ENCODE data around the gene NIPAL4.

DNA sequence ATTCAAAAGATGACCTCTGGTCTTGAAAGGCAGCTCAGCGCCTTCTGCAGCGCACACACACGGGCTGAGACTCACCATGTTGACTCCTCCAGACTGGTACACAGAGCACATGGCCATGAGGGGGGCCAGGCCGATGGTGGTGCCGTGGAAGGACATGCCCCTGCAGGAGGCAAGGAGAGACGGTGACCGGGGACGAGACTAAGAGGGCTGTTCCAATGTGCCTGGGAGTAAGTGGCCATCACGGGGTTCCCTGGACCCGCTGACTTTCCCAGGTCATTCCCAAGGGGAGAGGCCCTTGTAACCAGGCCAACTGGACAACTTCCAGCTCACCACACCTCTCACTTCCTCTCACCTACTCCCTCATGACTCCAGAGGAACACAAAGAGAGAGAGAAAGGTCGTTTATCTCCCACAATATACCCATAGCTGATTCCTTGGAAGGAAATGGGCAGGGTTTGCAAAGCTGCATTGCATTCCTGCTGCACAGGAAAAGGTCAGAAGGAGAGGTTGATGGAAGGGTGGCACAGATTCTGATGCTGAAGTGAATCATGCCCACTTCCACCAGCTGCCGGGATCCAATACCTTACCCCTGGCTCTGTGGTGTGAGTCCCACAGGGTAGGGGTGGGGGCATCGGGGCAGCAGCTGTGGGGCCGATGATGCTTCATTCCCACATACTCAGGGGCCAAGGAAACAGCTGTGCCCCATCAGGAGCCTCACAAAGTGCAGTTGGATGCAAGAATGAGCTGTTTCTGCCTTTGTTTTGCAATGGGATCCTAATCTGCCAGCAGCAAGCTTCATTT, 47.2 kb downstream of the NIPAL4 start:
- TF ChIP-seq CTCF (IDR thresholded peaks at IDR 0.05) (no peak), POLR2A (IDR thresholded peaks at IDR 0.05) (no peak)
